Prostate gland (tissue), 2 donors: ENCODE measurements around the gene LHPP. TPM values are rescaled to one million over a fixed set of nuclear protein-coding genes. Genes with fewer than 3 reads are reported as not detected.
A peak's percentile ranks its signal among the peaks of the same experiment; 100 is the strongest.

Experiments used
- DNase-seq: peaks from one replicate; pipeline ENCODE4 v3.0.0-alpha.2; 2019; ENCODE audit warnings: low spot score
- H3K27ac ChIP-seq, 2 donors: fragments of 200-600 bp; sonication (generic); 2 replicates each; pipeline ENCODE4 v1.5.1; 2017 to 2019
- H3K27me3 ChIP-seq: fragments of 200-600 bp; sonication (generic); replicated peaks from 2 replicates; pipeline ENCODE4 v1.5.1; 2019; ENCODE audit not compliant: insufficient read depth
- H3K36me3 ChIP-seq, 2 donors: fragments of 200-600 bp; sonication (generic); 1 replicate in 1 of 2; 2 replicates in 1 of 2; pipeline versions ENCODE4 v1.5.1 to v1.8.1; 2017 to 2019
- H3K4me1 ChIP-seq: fragments of 200-600 bp; sonication (generic); replicated peaks from 2 replicates; pipeline ENCODE4 v1.5.1; 2019
- H3K4me3 ChIP-seq, 2 donors: fragments of 200-600 bp; sonication (generic); 2 replicates each; pipeline ENCODE4 v1.5.1; 2017 to 2019
- H3K9me3 ChIP-seq: fragments of 200-600 bp; sonication (generic); 2 replicates; pipeline ENCODE4 v1.5.1; 2017
- CTCF ChIP-seq, 4 experiments: fragments of 200-600 bp in 2 of 4; fragments of 450-650 bp in 2 of 4; sonication (generic) in 2 of 4; IDR thresholded peaks; 1 replicate in 3 of 4; 2 replicates in 1 of 4; pipeline ENCODE4 v1.5.1; 2016 to 2019; ENCODE audit warnings: antibody characterized with exemption in 4 of 4, mild to moderate bottlenecking in 2 of 4, moderate library complexity in 2 of 4
- POLR2A ChIP-seq: fragments of 450-650 bp; IDR thresholded peaks from one replicate; pipeline ENCODE4 v1.6.1; 2016; ENCODE audit warnings: antibody characterized with exemption, mild to moderate bottlenecking
- POLR2AphosphoS5 ChIP-seq: sonication (generic); formaldehyde crosslinking; IDR thresholded peaks from one replicate; pipeline ENCODE4 v1.6.1; 2017; ENCODE audit warnings: antibody characterized with exemption
- WGBS: methylation state at CpG from one replicate; pipeline ENCODE4 v1.1.5; 2018; 5-methylcytosine and 5-hydroxymethylcytosine counted together
- intact Hi-C: fragments of 100-400 bp; cut with DNase I; formaldehyde crosslinking; loops from one replicate; pipeline ENCODE4 v1.14.2; 2022
- total RNA-seq, 2 donors: library from RNA; depleted of rRNA; stranded (reverse); fragments of >200 nt; gene quantifications; one replicate each; pipeline ENCODE4 v1.1.0, GENCODE V29; 2016

LHPP gene
- total RNA-seq, 2 donors from 2014 or later = 21.9 to 43.3 TPM

- no peak for DNase-seq
- no peaks in the 10 kb centered on the region for H3K36me3 ChIP-seq
- no peaks in the 10 kb centered on the region for H3K27me3 ChIP-seq
- H3K4me3 ChIP-seq = no peak overlapping the region
- H3K9me3 ChIP-seq = no peaks in the 10 kb centered on the region
- 28% methylated on average over 5 of the region's 5 CpGs for WGBS
- intact Hi-C loops = loop anchor here (5.0 kb wide), 2 partner anchors 93 to 112 kb away; partner anchors contain the start of gene FAM53B
- H3K27ac ChIP-seq = peak overlapping the region in 1 of 2 donors; percentile 15
- no peak for TF ChIP-seq POLR2AphosphoS5
- TF ChIP-seq POLR2A = no peak
- no peak for TF ChIP-seq CTCF (IDR thresholded peaks at IDR 0.05)
- H3K4me1 ChIP-seq = peaks cover 5% of the 10 kb centered on the region
These were observed 187.6 kb downstream of the LHPP start for GRCh38 chr10:124649214-124649613.

- Histone ChIP-seq H3K4me3 (no peak overlapping the region), H3K27ac (no peak overlapping the region), H3K27me3 (no peaks in the 10 kb centered on the region), H3K9me3 (no peaks in the 10 kb centered on the region), H3K36me3 (no peaks in the 10 kb centered on the region), H3K4me1 (peaks cover 5% of the 10 kb centered on the region)
- WGBS = 96% methylated on average over 12 of the region's 12 CpGs
- DNase-seq = no peak
- TF ChIP-seq POLR2A = no peak
- no peak for TF ChIP-seq CTCF (IDR thresholded peaks at IDR 0.05)
- intact Hi-C loops = no loop called here
These were observed 188.6 kb downstream of the LHPP start for GRCh38 chr10:124650263-124650662.

GRCh38 chr10:124650820-124651401, 189.3 kb downstream of the LHPP start:
- intact Hi-C loops = no loop called here
- H3K27me3 ChIP-seq = no peaks in the 10 kb centered on the region
- H3K36me3 ChIP-seq = no peaks in the 10 kb centered on the region
- no peak overlapping the region for H3K27ac ChIP-seq
- no peak overlapping the region for H3K4me3 ChIP-seq
- TF ChIP-seq POLR2AphosphoS5 (no peak), POLR2A (no peak), CTCF (IDR thresholded peaks at IDR 0.05) (no peak)
- 82% methylated on average over 13 of the region's 13 CpGs for WGBS
- no peaks in the 10 kb centered on the region for H3K9me3 ChIP-seq
- DNase-seq = no peak
- peaks cover 5% of the 10 kb centered on the region for H3K4me1 ChIP-seq

GRCh38 chr10:124651402-124651891, 189.8 kb downstream of the LHPP start:
- WGBS = 87% methylated on average over 11 of the region's 14 CpGs
- Histone ChIP-seq H3K9me3 (no peaks in the 10 kb centered on the region), H3K27ac (no peak overlapping the region), H3K27me3 (no peaks in the 10 kb centered on the region), H3K36me3 (no peaks in the 10 kb centered on the region), H3K4me3 (no peak overlapping the region), H3K4me1 (peaks cover 5% of the 10 kb centered on the region)
- DNase-seq = no peak
- intact Hi-C loops = no loop called here
- TF ChIP-seq CTCF (IDR thresholded peaks at IDR 0.05) (no peak), POLR2AphosphoS5 (no peak), POLR2A (no peak)

GRCh38 chr10:124652200-124652599, 190.6 kb downstream of the LHPP start:
- intact Hi-C loops = no loop called here
- no peak for TF ChIP-seq POLR2AphosphoS5
- no peak for TF ChIP-seq CTCF (IDR thresholded peaks at IDR 0.05)
- TF ChIP-seq POLR2A = no peak
- 90% methylated on average over 5 of the region's 5 CpGs for WGBS
- no peaks in the 10 kb centered on the region for H3K27me3 ChIP-seq
- H3K4me3 ChIP-seq = no peak overlapping the region
- no peaks in the 10 kb centered on the region for H3K9me3 ChIP-seq
- peaks cover 5% of the 10 kb centered on the region for H3K4me1 ChIP-seq
- no peak overlapping the region for H3K27ac ChIP-seq
- H3K36me3 ChIP-seq = no peaks in the 10 kb centered on the region
- no peak for DNase-seq
